Measurements from ENCODE around the gene ARHGAP11A. TPM values are rescaled to one million over a fixed set of nuclear protein-coding genes. Genes with fewer than 3 reads are reported as not detected.

The ARHGAP11A gene
- total RNA-seq, 2 experiments from 2014 or later = 50.5 to 134 TPM

DNA sequence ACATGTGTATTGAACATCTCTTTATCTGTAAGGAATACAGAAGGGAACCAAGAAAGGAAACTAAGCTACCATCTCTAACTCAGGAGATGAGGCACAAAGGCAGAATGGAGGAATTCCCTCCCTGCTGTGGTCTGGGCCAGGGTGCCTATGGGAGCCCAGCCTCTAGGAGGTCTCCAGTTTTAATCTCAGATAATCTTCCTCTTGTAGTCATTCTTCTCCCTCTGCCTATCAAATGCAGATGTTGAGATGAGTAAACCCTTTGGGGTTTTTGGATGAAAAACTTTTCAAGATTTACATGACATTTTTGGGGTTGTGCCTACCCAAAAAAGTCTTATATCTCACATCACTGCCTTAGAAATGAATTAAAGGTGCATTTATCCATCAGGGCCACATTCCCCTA lies 49.5 kb downstream of the ARHGAP11A start:
- no peak for TF ChIP-seq EZH2phosphoT487 (IDR thresholded peaks at IDR 0.05; ENCODE audit: borderline replicate concordance, low read depth, low read length)
- TF ChIP-seq CTCF (conservative IDR thresholded peaks at IDR 0.05; ENCODE audit: low read length) = no peak
- Histone ChIP-seq H3K79me2 (ENCODE audit: insufficient read depth, low read depth, low read length) (no peaks in the 10 kb centered on the region), H3K27ac (ENCODE audit: low read depth, low read length, poor library complexity, severe bottlenecking) (no peak overlapping the region), H3K9me2 (ENCODE audit: insufficient read depth, low read length) (no peaks in the 10 kb centered on the region), H4K20me1 (ENCODE audit: insufficient read depth, low read length) (no peaks in the 10 kb centered on the region), H3K9me3 (ENCODE audit: low read length) (no peaks in the 10 kb centered on the region), H3K4me2 (ENCODE audit: low read length) (no peak overlapping the region), H3K4me3 (ENCODE audit: low read depth, low read length, poor library complexity, severe bottlenecking) (no peak overlapping the region), H3K36me3 (ENCODE audit: insufficient read depth, low read length) (peaks cover 56% of the 10 kb centered on the region; the same call in 1 of the 2 replicates), H2AFZ (ENCODE audit: low read length) (no peak overlapping the region), H3K4me1 (ENCODE audit: insufficient read depth, low read length, poor library complexity, severe bottlenecking) (no peaks in the 10 kb centered on the region)
- no peak for DNase-seq (ENCODE audit: low spot score)
- no TSS peak for BruUV-seq (replicated peaks)
- POLR2A ChIA-PET = no interaction called here
- CTCF ChIA-PET (ENCODE audit: unreplicated experiment) = no interaction called here
- intact Hi-C loops (cut with micrococcal nuclease; ENCODE audit: unreplicated experiment) = loop anchor here (5.0 kb wide), 1 partner anchor 178 kb away; no protein-coding TSS in a partner anchor

DNA sequence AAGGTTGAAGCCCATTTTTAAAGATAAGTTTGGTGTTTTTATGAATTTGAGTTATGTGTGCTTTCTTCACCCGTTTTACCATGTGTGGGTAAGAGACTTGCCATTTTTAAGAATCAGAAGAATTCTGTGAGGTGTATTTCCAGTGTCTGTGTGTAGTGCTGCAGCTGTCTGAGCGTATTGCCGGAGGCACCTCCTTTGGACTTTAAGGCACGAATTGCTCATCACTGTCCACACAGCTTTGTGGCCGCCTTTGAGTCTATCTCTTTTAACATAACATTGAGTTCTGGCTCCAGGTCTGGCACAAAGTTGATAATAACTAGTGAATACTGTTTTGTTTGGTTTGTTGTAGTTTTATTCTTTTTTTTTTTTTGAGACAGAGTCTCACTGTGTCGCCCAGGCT lies 52.0 kb downstream of the ARHGAP11A start:
- intact Hi-C loops (cut with micrococcal nuclease; ENCODE audit: unreplicated experiment) = no loop called here
- Histone ChIP-seq H2AFZ (ENCODE audit: low read length) (no peak overlapping the region), H3K9me3 (ENCODE audit: low read length) (no peaks in the 10 kb centered on the region), H3K27ac (ENCODE audit: low read depth, low read length, poor library complexity, severe bottlenecking) (no peak overlapping the region), H3K36me3 (ENCODE audit: insufficient read depth, low read length) (peaks cover 46% of the 10 kb centered on the region; the same call in 1 of the 2 replicates), H3K4me3 (ENCODE audit: low read depth, low read length, poor library complexity, severe bottlenecking) (no peak overlapping the region), H4K20me1 (ENCODE audit: insufficient read depth, low read length) (no peaks in the 10 kb centered on the region), H3K4me2 (ENCODE audit: low read length) (no peak overlapping the region), H3K79me2 (ENCODE audit: insufficient read depth, low read depth, low read length) (no peaks in the 10 kb centered on the region), H3K9me2 (ENCODE audit: insufficient read depth, low read length) (no peaks in the 10 kb centered on the region), H3K4me1 (ENCODE audit: insufficient read depth, low read length, poor library complexity, severe bottlenecking) (no peaks in the 10 kb centered on the region)
- DNase-seq (ENCODE audit: low spot score) = no peak
- ChIA-PET CTCF (ENCODE audit: unreplicated experiment) (no interaction called here), POLR2A (no interaction called here)
- no peak for TF ChIP-seq CTCF (conservative IDR thresholded peaks at IDR 0.05; ENCODE audit: low read length)
- TF ChIP-seq EZH2phosphoT487 (IDR thresholded peaks at IDR 0.05; ENCODE audit: borderline replicate concordance, low read depth, low read length) = no peak
- BruUV-seq (replicated peaks) = no TSS peak

- Histone ChIP-seq H3K4me3 (ENCODE audit: low read depth, low read length, poor library complexity, severe bottlenecking) (no peak overlapping the region), H3K9me2 (ENCODE audit: insufficient read depth, low read length) (no peaks in the 10 kb centered on the region), H2AFZ (ENCODE audit: low read length) (no peak overlapping the region), H3K79me2 (ENCODE audit: insufficient read depth, low read depth, low read length) (no peaks in the 10 kb centered on the region), H3K27ac (ENCODE audit: low read depth, low read length, poor library complexity, severe bottlenecking) (no peak overlapping the region), H3K9me3 (ENCODE audit: low read length) (no peaks in the 10 kb centered on the region), H3K4me2 (ENCODE audit: low read length) (no peak overlapping the region), H3K36me3 (ENCODE audit: insufficient read depth, low read length) (peaks cover 36% of the 10 kb centered on the region; the same call in 1 of the 2 replicates), H3K4me1 (ENCODE audit: insufficient read depth, low read length, poor library complexity, severe bottlenecking) (no peaks in the 10 kb centered on the region), H4K20me1 (ENCODE audit: insufficient read depth, low read length) (no peaks in the 10 kb centered on the region)
- TF ChIP-seq CTCF (conservative IDR thresholded peaks at IDR 0.05; ENCODE audit: low read length) (no peak), EZH2phosphoT487 (IDR thresholded peaks at IDR 0.05; ENCODE audit: borderline replicate concordance, low read depth, low read length) (no peak)
- ChIA-PET CTCF (ENCODE audit: unreplicated experiment) (no interaction called here), POLR2A (no interaction called here)
- intact Hi-C loops (cut with micrococcal nuclease; ENCODE audit: unreplicated experiment) = no loop called here
- DNase-seq (ENCODE audit: low spot score) = no peak
- no TSS peak for BruUV-seq (replicated peaks)
Measured at GRCh38 chr15:32668942-32669341, 53.6 kb downstream of the ARHGAP11A start.

All from OCI-LY7 (cell line).